ENCODE results near the gene NNMT. TPM values are rescaled to one million over a fixed set of nuclear protein-coding genes. Genes with fewer than 3 reads are reported as not detected.

The NNMT gene
- total RNA-seq, 1 donor from 2014 or later, result 0.54 TPM

DNA sequence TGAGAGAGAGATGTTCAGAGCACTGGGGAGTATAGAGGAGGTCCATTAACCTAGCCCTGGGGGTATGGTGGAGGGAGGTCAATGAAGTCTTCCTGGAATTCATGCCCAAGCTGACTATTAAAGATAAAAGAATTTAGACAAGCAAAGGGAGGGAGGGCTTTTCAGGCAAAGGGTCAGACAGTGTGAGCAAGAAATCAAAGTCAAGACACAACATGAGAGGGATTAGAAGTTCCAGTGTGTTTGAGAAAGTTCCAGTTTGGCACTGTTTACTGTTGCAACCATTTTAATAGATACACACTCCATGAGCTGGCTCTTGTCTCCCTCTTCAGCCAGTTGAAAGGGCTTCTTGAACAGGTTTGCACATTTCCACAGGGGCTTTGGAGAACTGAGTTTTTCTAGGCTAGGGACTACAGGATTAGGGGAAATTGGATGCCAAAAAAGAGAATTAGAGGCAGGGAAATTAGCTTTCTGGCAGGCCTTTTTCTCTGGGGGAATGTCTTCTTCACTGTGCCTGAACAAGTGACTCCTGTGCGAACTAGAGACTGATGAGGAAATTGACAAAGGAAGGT, 14.7 kb upstream of the NNMT start:
- H3K27me3 Mint-ChIP-seq (ENCODE audit: low read depth), result peaks cover 30% of the 10 kb centered on the region
- no peak overlapping the region for H3K27ac Mint-ChIP-seq
- no peak for DNase-seq (ENCODE audit: low spot score in 2 of 2, unreplicated experiment in 2 of 2)
- no peaks in the 10 kb centered on the region for H3K36me3 Mint-ChIP-seq
- no peak overlapping the region for H3K4me3 Mint-ChIP-seq
- TF ChIP-seq, protein P1, sequence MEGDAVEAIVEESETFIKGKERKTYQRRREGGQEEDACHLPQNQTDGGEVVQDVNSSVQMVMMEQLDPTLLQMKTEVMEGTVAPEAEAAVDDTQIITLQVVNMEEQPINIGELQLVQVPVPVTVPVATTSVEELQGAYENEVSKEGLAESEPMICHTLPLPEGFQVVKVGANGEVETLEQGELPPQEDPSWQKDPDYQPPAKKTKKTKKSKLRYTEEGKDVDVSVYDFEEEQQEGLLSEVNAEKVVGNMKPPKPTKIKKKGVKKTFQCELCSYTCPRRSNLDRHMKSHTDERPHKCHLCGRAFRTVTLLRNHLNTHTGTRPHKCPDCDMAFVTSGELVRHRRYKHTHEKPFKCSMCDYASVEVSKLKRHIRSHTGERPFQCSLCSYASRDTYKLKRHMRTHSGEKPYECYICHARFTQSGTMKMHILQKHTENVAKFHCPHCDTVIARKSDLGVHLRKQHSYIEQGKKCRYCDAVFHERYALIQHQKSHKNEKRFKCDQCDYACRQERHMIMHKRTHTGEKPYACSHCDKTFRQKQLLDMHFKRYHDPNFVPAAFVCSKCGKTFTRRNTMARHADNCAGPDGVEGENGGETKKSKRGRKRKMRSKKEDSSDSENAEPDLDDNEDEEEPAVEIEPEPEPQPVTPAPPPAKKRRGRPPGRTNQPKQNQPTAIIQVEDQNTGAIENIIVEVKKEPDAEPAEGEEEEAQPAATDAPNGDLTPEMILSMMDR (IDR thresholded peaks at IDR 0.05; ENCODE audit: unreplicated experiment), result no peak
- no peaks in the 10 kb centered on the region for H3K9me3 Mint-ChIP-seq
- H3K4me1 Mint-ChIP-seq, result peaks cover 21% of the 10 kb centered on the region

DNA sequence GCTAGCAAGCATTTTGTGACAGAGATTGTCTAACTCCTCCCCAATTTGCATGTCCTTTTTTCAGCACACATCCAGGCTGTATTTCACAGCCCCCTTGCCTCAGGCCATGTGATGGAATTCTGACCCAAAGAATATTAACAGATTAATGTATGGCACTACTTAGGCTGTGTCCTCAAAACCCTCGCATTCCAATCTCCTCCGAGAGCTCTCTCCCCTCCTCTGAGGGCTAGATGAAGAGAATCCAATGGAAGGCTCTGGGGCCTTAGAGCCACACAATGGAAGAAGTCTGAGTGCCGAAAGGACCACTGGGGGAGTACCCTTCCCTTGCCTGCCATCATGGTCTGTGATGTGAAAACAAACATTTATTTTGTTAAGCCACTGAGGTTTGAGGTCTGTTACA, 13.7 kb upstream of the NNMT start:
- Mint-ChIP-seq H3K9me3 (no peaks in the 10 kb centered on the region), H3K36me3 (no peaks in the 10 kb centered on the region), H3K4me3 (no peak overlapping the region), H3K4me1 (peaks cover 27% of the 10 kb centered on the region), H3K27me3 (ENCODE audit: low read depth) (peaks cover 23% of the 10 kb centered on the region), H3K27ac (no peak overlapping the region)
- no peak for DNase-seq (ENCODE audit: low spot score in 2 of 2, unreplicated experiment in 2 of 2)
- TF ChIP-seq, protein P1 (IDR thresholded peaks at IDR 0.05; ENCODE audit: unreplicated experiment), result no peak

DNA sequence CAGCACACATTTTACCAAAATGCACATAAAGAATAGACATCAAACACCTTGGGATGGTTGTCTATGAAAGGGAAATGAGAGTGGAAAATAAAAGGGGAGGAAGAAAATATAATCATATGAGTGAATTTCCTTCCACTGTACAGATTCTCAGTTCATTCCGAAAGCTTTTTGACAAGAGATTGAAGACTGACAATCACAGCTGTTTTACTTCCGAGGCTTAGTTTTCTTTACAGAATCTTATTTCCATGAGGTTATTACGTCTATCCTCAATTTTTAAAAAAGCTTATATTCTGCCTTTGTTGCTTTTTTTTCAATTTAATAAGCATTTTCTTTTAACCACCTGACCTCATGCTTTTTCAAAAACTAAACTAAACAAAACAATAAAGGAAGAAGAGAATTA, 12.8 kb upstream of the NNMT start:
- no peak overlapping the region for H3K27ac Mint-ChIP-seq
- peaks cover 15% of the 10 kb centered on the region for H3K27me3 Mint-ChIP-seq (ENCODE audit: low read depth)
- DNase-seq (ENCODE audit: low spot score in 2 of 2, unreplicated experiment in 2 of 2), result no peak
- TF ChIP-seq, protein P1 (IDR thresholded peaks at IDR 0.05; ENCODE audit: unreplicated experiment), result no peak
- no peak overlapping the region for H3K4me3 Mint-ChIP-seq
- H3K4me1 Mint-ChIP-seq, result peaks cover 35% of the 10 kb centered on the region
- H3K36me3 Mint-ChIP-seq, result no peaks in the 10 kb centered on the region
- H3K9me3 Mint-ChIP-seq, result no peaks in the 10 kb centered on the region

DNA sequence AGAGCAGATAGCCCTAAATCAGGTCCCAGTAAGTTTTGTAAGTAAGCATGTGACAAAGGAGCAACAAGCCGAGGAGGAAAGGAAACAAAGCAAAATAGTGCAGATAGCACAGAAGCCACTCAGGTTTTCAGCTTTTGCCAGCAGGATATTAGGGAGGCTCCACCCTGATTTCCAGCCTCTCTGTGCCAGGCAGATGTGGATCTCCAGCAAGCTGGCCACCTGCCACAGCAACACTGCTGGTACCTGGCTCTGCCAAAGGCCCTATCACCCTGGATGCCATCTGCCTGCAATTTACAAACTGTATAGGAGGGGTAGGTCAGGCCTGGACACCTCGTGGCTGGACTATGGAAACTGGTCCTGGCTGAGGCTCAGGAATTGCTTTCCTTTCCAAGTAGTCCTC, 12.2 kb upstream of the NNMT start:
- DNase-seq (ENCODE audit: low spot score in 2 of 2, unreplicated experiment in 2 of 2), result no peak
- Mint-ChIP-seq H3K4me1 (peaks cover 39% of the 10 kb centered on the region), H3K27ac (no peak overlapping the region), H3K36me3 (no peaks in the 10 kb centered on the region), H3K9me3 (no peaks in the 10 kb centered on the region), H3K27me3 (ENCODE audit: low read depth) (peaks cover 9% of the 10 kb centered on the region), H3K4me3 (no peak overlapping the region)
- TF ChIP-seq, protein P1 (IDR thresholded peaks at IDR 0.05; ENCODE audit: unreplicated experiment), result no peak

DNA sequence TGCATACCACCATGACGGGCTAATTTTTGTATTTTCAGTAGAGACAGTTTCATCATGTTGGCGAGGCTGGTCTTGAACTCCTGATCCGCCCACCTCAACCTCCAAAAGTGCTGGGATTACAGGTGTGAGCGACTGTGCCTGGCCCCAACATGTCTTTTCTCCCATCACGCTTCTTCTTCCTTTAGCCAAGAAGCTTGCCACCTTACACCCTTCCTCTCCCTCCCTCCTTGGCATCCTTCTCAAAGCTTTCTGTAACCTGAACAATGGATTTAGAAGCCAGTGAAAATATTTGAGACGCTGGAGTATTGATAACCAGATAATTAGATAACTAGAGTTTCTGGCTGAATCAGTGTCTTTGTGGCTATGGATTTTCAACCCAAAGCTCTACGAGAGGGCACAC, 11.3 kb upstream of the NNMT start:
- Mint-ChIP-seq H3K4me1 (peaks cover 41% of the 10 kb centered on the region), H3K27me3 (ENCODE audit: low read depth) (peaks cover under 1% of the 10 kb centered on the region), H3K4me3 (no peak overlapping the region), H3K9me3 (no peaks in the 10 kb centered on the region), H3K36me3 (no peaks in the 10 kb centered on the region), H3K27ac (no peak overlapping the region)
- TF ChIP-seq, protein P1 (IDR thresholded peaks at IDR 0.05; ENCODE audit: unreplicated experiment), result no peak
- DNase-seq (ENCODE audit: low spot score in 2 of 2, unreplicated experiment in 2 of 2), result no peak

DNA sequence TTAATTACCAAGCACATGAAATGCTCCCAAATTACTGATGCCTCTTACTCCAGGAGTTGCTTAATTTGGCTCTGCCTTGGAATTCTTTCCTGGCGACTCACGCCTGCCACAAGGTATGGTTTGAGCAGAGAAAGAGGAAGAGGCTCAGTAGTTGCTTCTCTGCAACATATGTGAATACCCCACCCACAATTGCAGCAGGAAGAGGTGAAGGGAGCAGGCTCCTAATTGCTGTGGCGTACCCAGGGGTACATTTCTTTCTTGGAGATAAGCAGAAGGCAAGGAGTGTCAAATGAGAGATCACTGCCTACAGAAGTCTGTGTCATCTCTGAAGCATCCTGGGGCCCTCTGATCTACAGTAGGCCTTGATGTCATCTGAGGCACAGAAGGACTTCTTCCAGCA, 10.6 kb upstream of the NNMT start:
- H3K27me3 Mint-ChIP-seq (ENCODE audit: low read depth), result no peaks in the 10 kb centered on the region
- TF ChIP-seq, protein P1 (IDR thresholded peaks at IDR 0.05; ENCODE audit: unreplicated experiment), result no peak
- no peak overlapping the region for H3K4me3 Mint-ChIP-seq
- no peak for DNase-seq (ENCODE audit: low spot score in 2 of 2, unreplicated experiment in 2 of 2)
- H3K36me3 Mint-ChIP-seq, result no peaks in the 10 kb centered on the region
- peaks cover 41% of the 10 kb centered on the region for H3K4me1 Mint-ChIP-seq
- H3K9me3 Mint-ChIP-seq, result peaks cover 5% of the 10 kb centered on the region
- H3K27ac Mint-ChIP-seq, result no peak overlapping the region
